Type B pancreatic cell (in vitro differentiated cells): ENCODE measurements around the gene ABTB2. TPM values are rescaled to one million over a fixed set of nuclear protein-coding genes. Genes with fewer than 3 reads are reported as not detected.

Experiments used
- DNase-seq: peaks from one replicate; pipeline ENCODE4 v3.0.0; 2021; ENCODE audit warnings: mixed read lengths; ENCODE audit not compliant: unreplicated experiment; ENCODE audit errors: extremely low spot score
- H3K27ac Mint-ChIP-seq: 2 replicates; pipeline ENCODE4 v1.8.0; 2021; ENCODE audit warnings: mild to moderate bottlenecking, mixed read lengths
- H3K27me3 Mint-ChIP-seq: 2 replicates; pipeline ENCODE4 v1.8.0; 2021; ENCODE audit warnings: mixed read lengths
- H3K36me3 Mint-ChIP-seq: 2 replicates; pipeline ENCODE4 v1.8.0; 2021; ENCODE audit warnings: mixed read lengths
- H3K4me1 Mint-ChIP-seq: one replicate; pipeline ENCODE4 v1.8.0; 2021; ENCODE audit warnings: mixed read lengths; ENCODE audit not compliant: unreplicated experiment
- H3K4me3 Mint-ChIP-seq: 2 replicates; pipeline ENCODE4 v1.8.0; 2021; ENCODE audit warnings: mild to moderate bottlenecking, mixed read lengths
- H3K9me3 Mint-ChIP-seq: 2 replicates; pipeline ENCODE4 v1.8.0; 2021; ENCODE audit warnings: mixed read lengths
- total RNA-seq: library from RNA; stranded (reverse); gene quantifications from 2 replicates; pipeline ENCODE4 v1.2.1, GENCODE V29; 2021; ENCODE audit warnings: low replicate concordance
- TF ChIP-seq, protein P1 (sequence below): fragments of 200-600 bp; sonication (generic); conservative IDR thresholded peaks from 2 replicates; pipeline ENCODE4 v1.5.0; 2021; ENCODE audit warnings: antibody characterized with exemption, mild to moderate bottlenecking

Gene ABTB2
- total RNA-seq, 1 donor from 2014 or later, result 13.5 TPM

DNA sequence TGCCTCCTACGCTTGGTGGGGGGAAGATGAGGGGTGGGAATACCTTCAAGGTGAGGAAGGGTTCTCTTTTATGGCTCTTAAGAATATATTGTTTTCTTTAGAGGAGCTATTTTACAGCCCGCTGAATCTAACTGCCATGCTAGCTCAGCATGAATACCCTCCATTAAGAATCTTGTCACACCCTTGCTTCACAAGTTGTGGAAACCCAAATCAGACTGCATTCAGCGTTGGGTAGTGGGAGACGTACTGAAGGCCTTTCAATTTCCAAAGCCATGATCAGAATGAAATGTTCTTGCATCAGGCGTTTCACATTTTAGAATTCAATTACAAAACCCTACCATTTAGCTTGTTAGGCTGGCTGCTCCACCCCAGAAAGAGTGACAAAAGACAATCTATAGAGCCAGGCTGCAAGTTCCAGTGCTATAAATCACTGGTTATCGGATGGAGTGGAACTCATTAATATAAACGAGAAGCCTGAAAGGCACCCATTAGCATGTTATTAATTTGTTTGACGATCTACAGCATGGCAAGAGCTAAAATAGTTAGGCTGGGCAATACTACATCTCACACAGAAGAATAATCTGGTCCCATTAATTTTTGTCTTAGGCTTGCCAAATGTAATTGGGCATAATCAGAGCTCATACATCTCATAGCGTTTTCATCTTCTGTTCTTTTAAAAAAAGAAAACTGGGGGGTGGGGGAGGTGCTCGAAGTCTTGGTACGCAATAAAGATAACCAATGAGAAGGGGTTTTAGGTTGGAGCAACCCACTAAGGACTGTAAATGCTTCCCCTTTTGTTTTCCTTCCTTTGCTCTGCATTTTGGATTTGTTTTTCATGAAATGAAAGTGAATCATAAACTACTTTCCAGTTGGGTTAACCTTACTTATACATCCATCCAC, 57.5 kb downstream of the ABTB2 start:
- H3K27me3 Mint-ChIP-seq, result peaks cover under 1% of the 10 kb centered on the region
- TF ChIP-seq, protein P1, sequence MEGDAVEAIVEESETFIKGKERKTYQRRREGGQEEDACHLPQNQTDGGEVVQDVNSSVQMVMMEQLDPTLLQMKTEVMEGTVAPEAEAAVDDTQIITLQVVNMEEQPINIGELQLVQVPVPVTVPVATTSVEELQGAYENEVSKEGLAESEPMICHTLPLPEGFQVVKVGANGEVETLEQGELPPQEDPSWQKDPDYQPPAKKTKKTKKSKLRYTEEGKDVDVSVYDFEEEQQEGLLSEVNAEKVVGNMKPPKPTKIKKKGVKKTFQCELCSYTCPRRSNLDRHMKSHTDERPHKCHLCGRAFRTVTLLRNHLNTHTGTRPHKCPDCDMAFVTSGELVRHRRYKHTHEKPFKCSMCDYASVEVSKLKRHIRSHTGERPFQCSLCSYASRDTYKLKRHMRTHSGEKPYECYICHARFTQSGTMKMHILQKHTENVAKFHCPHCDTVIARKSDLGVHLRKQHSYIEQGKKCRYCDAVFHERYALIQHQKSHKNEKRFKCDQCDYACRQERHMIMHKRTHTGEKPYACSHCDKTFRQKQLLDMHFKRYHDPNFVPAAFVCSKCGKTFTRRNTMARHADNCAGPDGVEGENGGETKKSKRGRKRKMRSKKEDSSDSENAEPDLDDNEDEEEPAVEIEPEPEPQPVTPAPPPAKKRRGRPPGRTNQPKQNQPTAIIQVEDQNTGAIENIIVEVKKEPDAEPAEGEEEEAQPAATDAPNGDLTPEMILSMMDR, result no peak
- no peak overlapping the region for H3K27ac Mint-ChIP-seq
- peaks cover 50% of the 10 kb centered on the region for H3K4me1 Mint-ChIP-seq
- no peak overlapping the region for H3K4me3 Mint-ChIP-seq
- no peaks in the 10 kb centered on the region for H3K36me3 Mint-ChIP-seq
- H3K9me3 Mint-ChIP-seq, result no peaks in the 10 kb centered on the region
- no peak for DNase-seq

DNA sequence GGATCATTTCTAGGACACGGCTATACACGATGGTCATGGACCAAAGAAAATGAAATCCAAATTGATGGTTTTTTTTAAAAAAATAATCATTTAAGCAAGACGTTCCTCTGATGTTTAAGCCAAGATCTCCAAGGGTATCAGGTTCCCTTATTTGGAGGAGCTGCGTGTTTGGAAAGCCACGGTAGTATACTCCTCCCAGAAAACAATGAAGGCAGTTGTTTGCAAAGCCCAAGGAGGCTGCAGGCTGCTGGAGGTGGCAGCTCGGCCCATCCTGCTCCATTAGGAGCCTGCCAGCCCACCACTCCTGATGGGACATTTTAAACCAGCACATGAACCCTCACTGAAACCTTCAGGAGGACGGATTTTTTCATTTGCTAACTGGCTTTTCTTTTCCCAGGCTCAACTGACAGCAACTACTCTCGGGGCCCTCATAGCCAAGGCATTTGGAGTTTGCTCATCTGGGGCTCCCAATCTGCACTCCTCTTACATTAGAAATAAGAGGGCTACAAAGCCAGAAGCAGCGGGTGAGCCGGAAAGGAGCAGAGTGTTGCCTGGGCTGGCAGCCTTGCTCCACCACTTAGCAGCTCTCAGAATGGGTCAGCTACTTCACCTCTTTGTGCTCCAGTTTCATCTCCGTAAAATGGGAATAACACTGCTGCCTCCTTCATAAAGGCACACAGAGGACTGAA, 58.4 kb downstream of the ABTB2 start:
- no peak overlapping the region for H3K27ac Mint-ChIP-seq
- peaks cover under 1% of the 10 kb centered on the region for H3K36me3 Mint-ChIP-seq
- no peak for DNase-seq
- H3K4me1 Mint-ChIP-seq, result peaks cover 45% of the 10 kb centered on the region
- no peak overlapping the region for H3K4me3 Mint-ChIP-seq
- peaks cover under 1% of the 10 kb centered on the region for H3K9me3 Mint-ChIP-seq
- H3K27me3 Mint-ChIP-seq, result peaks cover 3% of the 10 kb centered on the region
- TF ChIP-seq, protein P1, result no peak

DNA sequence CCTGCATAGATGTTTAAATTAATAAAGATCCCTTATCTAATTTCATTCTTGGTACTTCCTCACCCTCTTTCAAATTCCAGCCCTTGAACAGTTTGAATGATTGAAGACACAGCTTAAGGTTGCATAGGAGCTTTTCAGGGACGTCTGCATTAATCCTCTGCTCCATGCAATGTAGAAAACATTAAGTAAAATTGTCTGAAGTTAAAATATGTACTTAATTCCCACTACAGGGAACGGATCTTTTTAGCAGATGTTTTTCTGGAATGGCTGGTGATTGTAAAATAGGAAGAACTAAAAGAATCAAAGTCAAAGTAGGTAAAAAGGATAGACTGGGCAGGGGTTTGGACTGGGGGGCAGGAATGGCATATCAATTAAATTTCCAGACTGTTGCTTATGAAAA, 58.9 kb downstream of the ABTB2 start:
- Mint-ChIP-seq H3K27me3 (peaks cover 3% of the 10 kb centered on the region), H3K36me3 (peaks cover 5% of the 10 kb centered on the region), H3K4me1 (peaks cover 45% of the 10 kb centered on the region), H3K4me3 (no peak overlapping the region), H3K27ac (no peak overlapping the region), H3K9me3 (peaks cover 5% of the 10 kb centered on the region)
- no peak for DNase-seq
- TF ChIP-seq, protein P1, result no peak

DNA sequence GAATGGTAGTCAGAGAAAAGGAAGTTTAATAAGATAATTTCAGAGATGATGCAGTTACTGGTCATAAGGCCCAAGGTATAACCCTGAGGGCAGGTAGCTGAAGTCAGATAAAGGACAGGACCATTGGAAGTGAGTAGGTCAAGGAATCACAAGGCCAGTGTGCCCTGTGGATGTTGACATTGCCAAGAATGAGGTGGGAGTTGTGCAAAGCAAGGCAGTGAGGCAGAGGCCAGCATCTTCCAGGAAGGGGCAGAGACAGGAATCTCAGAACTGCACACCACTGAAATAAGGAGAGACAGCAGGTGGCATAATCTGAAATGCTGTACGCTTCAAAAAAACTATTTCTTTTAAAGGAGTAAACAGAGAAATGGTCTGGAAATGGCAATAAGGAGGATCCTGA, 61.4 kb downstream of the ABTB2 start:
- Mint-ChIP-seq H3K27ac (no peak overlapping the region), H3K9me3 (peaks cover 5% of the 10 kb centered on the region)
- TF ChIP-seq, protein P1, result no peak

DNA sequence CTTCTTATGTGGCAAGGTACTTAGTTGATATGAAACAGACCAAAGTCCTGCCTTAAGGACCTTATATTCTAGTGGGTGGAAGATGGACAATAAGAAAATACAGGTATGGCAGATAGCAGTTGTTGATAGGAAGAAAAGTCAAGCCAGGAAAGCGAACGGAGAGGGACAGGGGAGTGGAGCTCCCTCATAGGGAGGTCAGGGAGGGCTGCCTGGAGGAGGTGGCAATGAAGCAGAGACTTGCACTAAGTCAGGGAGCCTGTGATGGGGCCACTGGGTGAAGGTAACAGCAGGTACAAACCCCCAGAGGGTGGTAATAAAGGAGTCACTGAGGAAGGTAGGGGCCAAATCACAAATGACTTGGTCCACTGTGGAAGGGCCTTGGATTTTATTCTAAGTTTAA, 65.3 kb downstream of the ABTB2 start:
- TF ChIP-seq, protein P1, result no peak
- Mint-ChIP-seq H3K9me3 (peaks cover 5% of the 10 kb centered on the region), H3K27me3 (peaks cover 3% of the 10 kb centered on the region), H3K36me3 (peaks cover 5% of the 10 kb centered on the region), H3K27ac (no peak overlapping the region), H3K4me3 (no peak overlapping the region), H3K4me1 (peaks cover 33% of the 10 kb centered on the region)
- no peak for DNase-seq

More for the DNA sequence above, 61.4 kb downstream of the ABTB2 start:
- DNase-seq, result no peak
- Mint-ChIP-seq H3K4me3 (no peak overlapping the region), H3K27me3 (peaks cover 3% of the 10 kb centered on the region), H3K36me3 (peaks cover 5% of the 10 kb centered on the region), H3K4me1 (peaks cover 33% of the 10 kb centered on the region)
